Spleen (tissue), 11 donors: ENCODE measurements around the gene FDXR. TPM values are rescaled to one million over a fixed set of nuclear protein-coding genes. Genes with fewer than 3 reads are reported as not detected.
A peak's percentile ranks its signal among the peaks of the same experiment; 100 is the strongest.

ENCODE experiments used
- DNase-seq: peaks from one replicate; pipeline ENCODE4 v3.0.0-alpha.2; 2020
- H3K27ac ChIP-seq, 8 donors: fragments of 200-600 bp; sonication (generic) in 7 of 8; 1 replicate in 4 of 8; 2 replicates in 4 of 8; pipeline versions ENCODE4 v1.5.0 to v1.8.0; 2016 to 2021; ENCODE audit warnings: inconsistent platforms in 4 of 8, mild to moderate bottlenecking in 4 of 8, moderate library complexity in 1 of 8
- H3K27me3 ChIP-seq, 7 donors: fragments of 200-600 bp; sonication (generic) in 6 of 7; replicated peaks in 1 of 7; 1 replicate in 4 of 7; 2 replicates in 3 of 7; pipeline versions ENCODE4 v1.5.0 to v1.8.0; 2016 to 2021; ENCODE audit warnings: inconsistent platforms in 3 of 7, mild to moderate bottlenecking in 1 of 7
- H3K36me3 ChIP-seq, 6 donors: fragments of 200-600 bp; sonication (generic) in 5 of 6; 1 replicate in 4 of 6; 2 replicates in 2 of 6; pipeline versions ENCODE4 v1.5.0 to v1.8.0; 2016 to 2021; ENCODE audit warnings: inconsistent platforms in 2 of 6
- H3K4me1 ChIP-seq, 6 donors: fragments of 200-600 bp; sonication (generic) in 5 of 6; 1 replicate in 3 of 6; 2 replicates in 3 of 6; pipeline versions ENCODE4 v1.5.0 to v1.8.0; 2016 to 2021; ENCODE audit warnings: inconsistent platforms in 3 of 6
- H3K4me3 ChIP-seq, 8 donors: fragments of 200-600 bp; sonication (generic) in 7 of 8; 1 replicate in 4 of 8; 2 replicates in 4 of 8; pipeline versions ENCODE4 v1.5.0 to v1.8.0; 2016 to 2021; ENCODE audit warnings: inconsistent platforms in 4 of 8, mild to moderate bottlenecking in 4 of 8, moderate library complexity in 2 of 8
- H3K9me3 ChIP-seq, 8 donors: fragments of 200-600 bp; sonication (generic) in 7 of 8; 1 replicate in 4 of 8; 2 replicates in 4 of 8; pipeline versions ENCODE4 v1.5.0 to v1.8.0; 2016 to 2021; ENCODE audit warnings: inconsistent platforms in 4 of 8
- POLR2A ChIP-seq, 3 donors: fragments of 450-650 bp; IDR thresholded peaks; one replicate each; pipeline ENCODE4 v1.5.1; 2017; ENCODE audit warnings: antibody characterized with exemption in 3 of 3, mild to moderate bottlenecking in 1 of 3
- POLR2AphosphoS5 ChIP-seq, 3 donors: sonication (generic); formaldehyde crosslinking; IDR thresholded peaks; one replicate each; pipeline ENCODE4 v1.5.1; 2017; ENCODE audit warnings: antibody characterized with exemption in 3 of 3
- WGBS, 5 donors: extraction: QIAGEN DNeasy Blood & Tissue Kit in 3 of 5; methylation state at CpG; one replicate each; pipeline versions ENCODE4 v1.1.5 to v1.1.7; 2013 to 2018; 5-methylcytosine and 5-hydroxymethylcytosine counted together
- intact Hi-C: fragments of 100-400 bp; cut with DNase I; formaldehyde crosslinking; loops from one replicate; pipeline ENCODE4 v1.15.0; 2023; ENCODE audit warnings: low total_unique reads
- polyA plus RNA-seq, 3 donors: library from polyadenylated mRNA; stranded (reverse); fragments of 200-250 nt; gene quantifications; one replicate each; pipeline ENCODE4 v1.2.1, GENCODE V29; 2013
- total RNA-seq, 7 donors: library from RNA; depleted of rRNA in 3 of 7; stranded (reverse); fragments of >200 nt in 3 of 7; fragmentation: NEBNext Ultra II Directional in 4 of 7; extraction: Animal tissue kit (Norgen Biotek cat#: 25700) in 4 of 7; gene quantifications; one replicate each; pipeline versions ENCODE4 v1.1.0 to v1.2.1, GENCODE V29; 2016 to 2021
- TF ChIP-seq, protein P1 (sequence below), 11 experiments: fragments of 200-600 bp in 7 of 11; fragments of 450-650 bp in 4 of 11; sonication (generic) in 4 of 11; IDR thresholded peaks in 8 of 11; conservative IDR thresholded peaks in 3 of 11; 1 replicate in 7 of 11; 2 replicates in 4 of 11; pipeline versions ENCODE4 v1.4.0 to v1.8.0; 2016 to 2021; ENCODE audit warnings: antibody characterized with exemption in 11 of 11, inconsistent platforms in 4 of 11, mild to moderate bottlenecking in 1 of 11
- donor health status: healthy with polysubstance abuse.
- donor health status: DM: no; HTN: no; CAD: no; lungs with moderate emphysema.
- donor health status: DM: no; HTN: no; CAD: no.
- donor health status: Bipolar disorder and iron deficiency.
- donor health status: healthy.
- donor health status: DM: no; HTN: no; CAD: no.
- donor health status: DM: yes; HTN: yes; CAD: no.

Gene FDXR
- total and polyA plus RNA-seq, 10 donors: 13.6 to 114 (median 40.9) TPM

DNA sequence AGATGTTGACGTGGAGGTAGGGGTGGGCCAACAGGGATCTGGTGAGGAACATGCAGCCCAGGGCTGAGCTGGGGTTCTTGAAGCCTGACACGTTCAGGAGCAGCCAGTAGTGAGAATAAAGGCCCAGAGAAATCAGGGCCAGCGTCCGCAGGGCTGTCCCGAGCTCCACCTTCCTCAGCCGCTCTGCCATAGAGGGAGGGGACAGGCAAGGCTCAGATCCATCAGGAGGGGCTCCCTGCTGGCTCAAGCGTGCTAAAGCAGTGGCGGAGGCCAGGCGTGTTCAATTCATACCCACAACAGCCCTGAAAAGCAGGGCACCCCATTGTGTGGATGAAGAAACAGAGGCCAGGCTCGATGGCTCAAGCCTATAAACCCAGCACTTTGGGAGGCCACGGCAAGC is 8.3 kb upstream of the FDXR start:
- Histone ChIP-seq H3K27me3 (peaks cover 0 to 18% (median 0%) of the 10 kb centered on the region in 7 donors), H3K27ac (no peak overlapping the region), H3K4me3 (no peak overlapping the region), H3K4me1 (peaks cover 0 to 45% (median 14%) of the 10 kb centered on the region in 6 donors), H3K9me3 (no peaks in the 10 kb centered on the region), H3K36me3 (no peaks in the 10 kb centered on the region)
- no peak for DNase-seq
- no peak for TF ChIP-seq POLR2AphosphoS5 (IDR thresholded peaks at IDR 0.05)
- TF ChIP-seq, protein P1, sequence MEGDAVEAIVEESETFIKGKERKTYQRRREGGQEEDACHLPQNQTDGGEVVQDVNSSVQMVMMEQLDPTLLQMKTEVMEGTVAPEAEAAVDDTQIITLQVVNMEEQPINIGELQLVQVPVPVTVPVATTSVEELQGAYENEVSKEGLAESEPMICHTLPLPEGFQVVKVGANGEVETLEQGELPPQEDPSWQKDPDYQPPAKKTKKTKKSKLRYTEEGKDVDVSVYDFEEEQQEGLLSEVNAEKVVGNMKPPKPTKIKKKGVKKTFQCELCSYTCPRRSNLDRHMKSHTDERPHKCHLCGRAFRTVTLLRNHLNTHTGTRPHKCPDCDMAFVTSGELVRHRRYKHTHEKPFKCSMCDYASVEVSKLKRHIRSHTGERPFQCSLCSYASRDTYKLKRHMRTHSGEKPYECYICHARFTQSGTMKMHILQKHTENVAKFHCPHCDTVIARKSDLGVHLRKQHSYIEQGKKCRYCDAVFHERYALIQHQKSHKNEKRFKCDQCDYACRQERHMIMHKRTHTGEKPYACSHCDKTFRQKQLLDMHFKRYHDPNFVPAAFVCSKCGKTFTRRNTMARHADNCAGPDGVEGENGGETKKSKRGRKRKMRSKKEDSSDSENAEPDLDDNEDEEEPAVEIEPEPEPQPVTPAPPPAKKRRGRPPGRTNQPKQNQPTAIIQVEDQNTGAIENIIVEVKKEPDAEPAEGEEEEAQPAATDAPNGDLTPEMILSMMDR (IDR thresholded peaks at IDR 0.05 in 8 of 11, conservative IDR thresholded peaks at IDR 0.05 in 3 of 11): no peak
- no peak for TF ChIP-seq POLR2A (IDR thresholded peaks at IDR 0.05)
- intact Hi-C loops: no loop called here
- WGBS, 5 donors: 71 to 90% (median 87%) methylated on average over 11 of the region's 11 CpGs

DNA sequence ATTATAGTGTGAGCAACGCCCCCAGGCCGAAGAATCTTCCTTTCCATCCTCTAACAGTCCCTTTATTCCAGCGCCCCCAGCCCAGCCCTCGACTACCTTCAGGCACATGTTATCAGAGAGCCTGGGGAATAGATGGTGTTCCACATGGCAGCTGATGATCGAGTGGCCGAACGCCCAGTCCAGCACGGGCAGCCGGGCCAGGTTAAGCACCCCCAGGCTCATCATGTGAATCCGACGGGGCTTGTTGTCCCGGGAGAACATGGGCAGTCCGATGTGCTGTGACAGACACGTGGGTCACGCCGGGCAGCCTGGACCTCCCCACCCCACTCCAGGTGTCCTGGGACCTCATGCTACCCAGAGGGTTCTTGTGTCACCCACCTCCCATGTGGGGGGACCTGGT is 6.5 kb upstream of the FDXR start:
- H3K27me3 ChIP-seq: peaks cover 0 to 11% (median 0%) of the 10 kb centered on the region in 7 donors
- DNase-seq: no peak
- no peak for TF ChIP-seq POLR2AphosphoS5 (IDR thresholded peaks at IDR 0.05)
- TF ChIP-seq POLR2A (IDR thresholded peaks at IDR 0.05): no peak
- TF ChIP-seq, protein P1 (IDR thresholded peaks at IDR 0.05 in 8 of 11, conservative IDR thresholded peaks at IDR 0.05 in 3 of 11): no peak
- no peaks in the 10 kb centered on the region for H3K36me3 ChIP-seq
- H3K27ac ChIP-seq: peak overlapping the region in 2 of 8 donors; percentile 16 to 51
- peaks cover 0 to 46% (median 14%) of the 10 kb centered on the region in 6 donors for H3K4me1 ChIP-seq
- intact Hi-C loops: no loop called here
- 89 to 95% (median 92%) methylated on average over 16 of the region's 16 CpGs for WGBS, 5 donors
- no peak overlapping the region for H3K4me3 ChIP-seq
- no peaks in the 10 kb centered on the region for H3K9me3 ChIP-seq

DNA sequence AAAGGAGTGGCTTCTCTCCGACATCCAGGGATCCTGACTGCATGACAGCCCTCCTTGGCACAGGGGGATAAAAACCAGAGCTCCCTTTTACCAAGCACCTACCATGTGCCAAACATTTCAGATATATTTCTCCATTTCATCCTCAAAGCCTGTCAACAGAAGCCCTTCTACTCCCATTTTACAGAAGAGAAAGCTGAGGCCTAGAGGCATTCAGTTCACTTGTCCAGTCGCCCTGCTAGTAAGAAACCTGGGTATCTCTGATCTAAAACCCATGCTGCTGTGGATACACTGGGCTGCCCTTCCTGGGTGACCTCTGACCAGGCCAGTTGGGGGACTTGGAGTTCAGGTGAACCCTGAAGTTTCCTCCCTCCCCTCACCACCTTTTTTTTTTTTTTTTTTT is 5.9 kb upstream of the FDXR start:
- peaks cover 3 to 47% (median 20%) of the 10 kb centered on the region in 6 donors for H3K4me1 ChIP-seq
- H3K27ac ChIP-seq: no peak overlapping the region
- no peak overlapping the region for H3K4me3 ChIP-seq
- no peaks in the 10 kb centered on the region for H3K9me3 ChIP-seq
- WGBS, 5 donors: 80 to 94% (median 88%) methylated on average over 2 of the region's 2 CpGs
- no peaks in the 10 kb centered on the region for H3K36me3 ChIP-seq
- intact Hi-C loops: no loop called here
- DNase-seq: no peak
- TF ChIP-seq, protein P1 (IDR thresholded peaks at IDR 0.05 in 8 of 11, conservative IDR thresholded peaks at IDR 0.05 in 3 of 11): no peak
- TF ChIP-seq POLR2AphosphoS5 (IDR thresholded peaks at IDR 0.05): no peak
- TF ChIP-seq POLR2A (IDR thresholded peaks at IDR 0.05): no peak
- H3K27me3 ChIP-seq: peaks cover 0 to 11% (median 0%) of the 10 kb centered on the region in 7 donors

DNA sequence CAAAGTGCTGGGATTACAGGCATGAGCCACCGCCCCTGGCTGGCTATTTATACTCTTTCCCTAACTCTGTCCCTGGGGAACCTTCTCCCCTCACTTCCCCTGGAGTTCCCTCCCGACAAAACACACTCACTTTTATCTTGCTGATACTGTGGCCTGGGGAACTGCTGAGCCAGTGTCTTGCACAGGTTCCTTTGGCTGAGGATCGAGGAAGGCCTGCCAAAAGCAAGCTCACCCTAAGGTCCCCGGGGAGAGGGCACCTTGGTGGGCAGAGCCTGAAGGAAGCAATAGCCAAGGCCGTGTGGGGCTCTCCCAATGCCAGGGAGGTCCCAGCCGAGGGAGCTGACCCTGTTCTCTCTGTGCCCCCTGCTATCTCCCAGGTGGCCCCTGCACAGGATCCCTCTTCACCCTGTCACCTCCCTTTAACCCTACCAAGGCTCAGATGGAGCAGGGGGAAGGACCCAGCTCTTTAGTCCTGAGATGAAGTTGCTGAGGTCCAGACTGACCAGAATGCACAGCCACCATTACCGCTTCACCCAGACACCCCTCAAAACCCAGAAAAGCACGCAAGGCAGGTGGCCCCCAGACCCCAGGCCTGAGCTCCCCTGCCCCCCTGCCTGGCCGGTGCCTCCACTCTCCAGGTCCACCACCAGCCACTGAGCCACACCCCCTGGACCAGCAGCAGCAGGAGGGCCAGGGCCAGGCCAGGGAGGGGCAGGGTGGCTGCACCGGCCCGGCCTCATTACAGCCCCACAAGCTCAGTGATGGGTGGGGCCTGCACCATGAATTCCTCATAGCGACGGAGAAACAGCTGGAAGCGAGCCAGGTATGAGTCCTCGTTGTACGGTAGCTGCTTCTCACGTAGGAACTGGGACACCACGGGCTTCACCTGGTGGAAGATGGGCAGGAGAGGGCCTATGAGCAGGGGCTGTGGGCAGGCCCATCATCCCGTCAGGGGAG is 5.1 kb upstream of the FDXR start:
- 63 to 72% (median 66%) methylated on average over 14 to 19 of the region's 19 CpGs for WGBS, 5 donors
- intact Hi-C loops: no loop called here

More for the DNA sequence above, 5.1 kb upstream of the FDXR start:
- H3K4me1 ChIP-seq: peaks cover 3 to 41% (median 18%) of the 10 kb centered on the region in 6 donors
- no peak for DNase-seq
- H3K36me3 ChIP-seq: no peaks in the 10 kb centered on the region
- peaks cover 0 to 7% (median 0%) of the 10 kb centered on the region in 7 donors for H3K27me3 ChIP-seq
- H3K27ac ChIP-seq: peak overlapping the region in 1 of 8 donors; percentile 13
- TF ChIP-seq, protein P1 (IDR thresholded peaks at IDR 0.05 in 8 of 11, conservative IDR thresholded peaks at IDR 0.05 in 3 of 11): no peak
- peak in 1 of 3 donors; percentile 18 for TF ChIP-seq POLR2AphosphoS5 (IDR thresholded peaks at IDR 0.05)
- no peaks in the 10 kb centered on the region for H3K9me3 ChIP-seq
- no peak overlapping the region for H3K4me3 ChIP-seq
